Stimulated activated CD8-positive, alpha-beta memory T cell treated with anti-CD3 and anti-CD28 coated beads, Interleukin-15, amount 100 ng/mL, for 1 hour (primary cell): ENCODE measurements around the gene BCAS3.

Experiments
- DNase-seq: peaks from one replicate; pipeline ENCODE4 v3.0.0-alpha.2; 2020; ENCODE audit warnings: low read depth

The BCAS3 gene

DNA sequence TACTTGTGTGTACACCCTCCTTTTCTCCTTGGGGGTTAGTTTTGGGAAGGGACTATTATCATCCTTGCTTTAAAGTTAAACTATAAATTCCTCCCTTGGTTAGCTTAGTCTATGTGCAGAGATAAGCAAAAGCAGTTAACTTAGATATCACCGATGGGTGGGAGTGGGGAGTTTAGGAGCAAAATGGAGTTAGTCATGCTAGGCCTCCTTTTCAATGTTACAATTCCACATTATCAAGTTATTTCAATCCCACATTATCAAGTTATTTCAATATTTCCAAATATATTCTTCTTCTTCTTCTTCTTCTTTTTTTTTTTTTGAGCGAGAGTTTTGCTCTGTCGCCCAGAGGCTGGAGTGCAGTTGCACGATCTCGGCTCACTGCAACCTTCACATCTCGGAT lies 1.7 kb upstream of the BCAS3 start:
- DNase-seq, result no peak

DNA sequence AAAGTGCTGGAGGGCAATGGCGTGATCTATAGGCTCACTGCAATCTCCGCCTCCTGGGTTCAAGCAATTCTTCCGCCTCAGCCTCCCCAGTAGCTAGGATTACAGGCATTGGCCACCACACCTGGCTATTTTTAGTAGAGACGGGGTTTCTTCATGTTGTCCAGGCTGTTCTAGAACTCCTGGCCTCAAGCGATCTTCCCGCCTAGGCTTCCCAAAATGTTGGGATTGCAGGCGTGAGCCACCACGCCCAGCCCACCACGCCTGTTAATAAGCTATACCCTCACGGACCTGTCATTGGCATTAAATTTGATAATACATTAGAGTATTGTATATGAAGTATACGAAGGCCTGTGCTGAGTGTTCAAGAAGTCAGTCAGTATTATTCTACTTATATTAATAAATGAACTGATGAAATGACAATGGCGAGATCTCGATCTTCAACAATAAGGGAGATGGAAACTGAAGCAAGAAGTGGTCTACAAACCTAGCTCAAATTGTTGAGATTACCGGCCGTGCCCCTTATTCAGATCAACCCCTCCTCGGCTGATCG lies 818 bp upstream of the BCAS3 start:
- no peak for DNase-seq

DNA sequence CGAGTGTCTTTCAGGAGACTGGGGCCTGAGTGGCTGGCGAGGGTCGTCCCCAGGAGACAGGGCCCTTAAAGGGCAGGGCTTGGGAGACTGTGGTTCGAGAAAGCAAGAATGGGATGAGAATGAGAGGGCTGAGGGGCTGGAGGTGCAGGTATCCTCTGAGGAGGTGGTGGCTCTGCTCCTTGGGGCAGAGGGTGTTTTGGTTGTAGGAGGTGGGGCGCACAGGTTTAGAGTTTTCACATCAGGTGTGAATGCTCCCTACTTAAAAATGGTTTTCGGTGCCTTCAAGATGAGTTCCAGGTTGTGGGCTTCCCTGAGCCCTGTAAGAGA lies 430 bp downstream of the BCAS3 start:
- DNase-seq, result no peak

DNA sequence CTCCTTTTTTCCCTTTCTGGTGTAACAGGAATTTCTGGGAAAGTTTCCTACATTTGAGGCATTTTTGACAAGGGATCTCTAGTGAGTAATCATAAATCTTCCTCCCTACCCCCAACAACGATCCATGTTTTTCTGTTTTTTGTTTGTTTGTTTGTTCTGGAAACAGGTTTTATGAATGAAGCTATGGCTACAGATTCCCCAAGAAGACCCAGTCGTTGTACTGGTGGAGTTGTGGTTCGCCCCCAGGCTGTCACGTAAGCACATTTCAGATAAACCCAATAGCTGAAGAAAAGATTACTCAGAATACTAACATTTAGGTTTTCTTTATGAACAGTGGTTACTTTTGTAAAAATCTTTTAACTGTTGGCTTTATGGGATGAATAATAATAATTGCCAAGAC lies 1.6 kb downstream of the BCAS3 start:
- DNase-seq, result no peak

DNA sequence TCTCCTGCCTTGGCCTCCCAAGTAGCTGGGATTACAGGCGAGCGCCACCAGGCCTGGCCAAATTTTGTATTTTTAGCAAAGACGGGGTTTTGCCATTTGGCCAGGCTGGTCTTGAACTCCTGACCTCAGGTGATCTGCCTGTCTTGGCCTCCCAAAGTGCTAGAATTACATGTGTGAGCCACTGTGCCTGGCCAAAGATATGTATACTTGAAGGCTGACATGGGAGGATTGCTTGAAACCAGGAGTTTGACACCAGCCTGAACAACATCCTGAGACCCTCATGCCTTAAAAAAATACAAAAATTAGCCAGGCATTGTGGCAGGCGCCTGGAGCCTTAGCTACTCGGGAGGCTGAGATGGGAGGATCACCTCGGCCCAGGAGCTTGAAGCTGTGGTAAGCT lies 3.1 kb downstream of the BCAS3 start:
- no peak for DNase-seq

DNA sequence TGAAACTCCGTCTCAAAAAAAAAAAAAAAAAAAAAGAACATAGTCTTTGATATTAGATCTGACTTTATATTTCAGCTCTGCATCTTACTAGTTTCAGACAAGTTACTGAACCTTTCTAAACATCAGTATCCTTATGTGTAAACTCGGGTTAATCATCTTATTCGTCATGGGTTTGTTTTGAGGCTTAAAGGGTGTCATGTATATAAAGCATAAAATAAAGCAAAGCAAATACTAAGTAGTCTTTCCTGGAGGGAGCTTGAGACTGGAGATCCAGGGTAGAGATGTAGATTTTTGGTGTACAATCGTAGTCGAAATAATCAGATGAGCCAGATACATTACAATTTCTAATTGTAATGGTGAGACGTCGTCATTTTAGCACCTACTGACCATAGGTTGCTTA lies 7.8 kb downstream of the BCAS3 start:
- no peak for DNase-seq

DNA sequence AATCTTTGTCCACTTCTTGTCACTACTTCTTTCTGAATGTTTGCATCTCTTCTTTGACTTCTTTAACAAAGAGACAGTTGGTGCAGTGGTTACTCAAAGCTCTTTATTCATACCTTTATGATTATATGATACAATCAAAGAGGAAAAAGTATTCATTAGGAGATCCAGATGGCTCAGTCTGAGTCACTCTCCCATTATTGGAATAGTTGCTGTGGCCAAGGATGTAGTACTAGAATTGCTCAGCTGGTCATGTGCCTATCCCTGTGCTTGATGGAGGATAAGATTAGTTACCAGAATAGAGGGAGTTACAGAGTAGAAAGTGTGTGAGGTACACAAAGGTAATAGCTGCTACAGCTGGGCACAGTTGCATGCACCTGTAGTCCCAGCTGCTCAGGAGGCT lies 18.3 kb downstream of the BCAS3 start:
- DNase-seq, result no peak

DNA sequence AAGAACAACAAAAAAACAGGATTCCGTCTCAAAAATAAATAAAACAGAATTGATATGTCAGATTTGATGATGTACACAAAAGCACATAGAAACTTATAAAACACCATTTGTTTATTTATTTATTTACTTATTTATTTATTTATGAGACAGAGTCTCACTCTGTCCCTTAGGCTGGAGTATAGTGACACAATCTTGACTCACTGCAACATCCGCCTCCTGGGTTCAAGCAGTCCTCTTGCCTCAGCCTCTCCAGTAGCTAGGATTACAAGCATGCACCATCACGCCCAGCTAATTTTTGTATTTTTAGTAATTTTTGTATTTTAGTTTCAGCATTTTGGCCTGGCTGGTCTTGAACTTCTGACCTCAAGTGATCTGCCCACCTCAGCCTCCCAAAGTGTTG lies 21.4 kb downstream of the BCAS3 start:
- no peak for DNase-seq

DNA sequence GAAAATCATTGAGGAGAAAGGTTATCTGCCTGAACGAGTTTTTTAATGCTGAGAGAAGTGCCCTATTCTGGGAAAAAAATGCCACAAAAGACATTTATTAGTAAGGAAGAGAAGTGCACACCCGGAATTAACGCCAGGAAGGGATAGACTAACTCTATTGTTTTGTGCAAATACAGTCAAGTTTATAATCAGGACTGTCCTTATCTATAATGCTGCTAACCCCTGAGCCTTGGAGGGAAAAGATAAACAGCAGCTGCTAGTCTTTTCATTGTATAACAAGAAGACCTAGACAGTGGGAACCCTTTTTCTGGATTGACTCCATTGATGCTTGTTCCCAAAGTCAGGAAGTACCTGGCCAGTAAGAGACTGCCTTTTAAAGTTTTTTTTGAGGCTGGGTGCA lies 26.5 kb downstream of the BCAS3 start:
- DNase-seq, result no peak

DNA sequence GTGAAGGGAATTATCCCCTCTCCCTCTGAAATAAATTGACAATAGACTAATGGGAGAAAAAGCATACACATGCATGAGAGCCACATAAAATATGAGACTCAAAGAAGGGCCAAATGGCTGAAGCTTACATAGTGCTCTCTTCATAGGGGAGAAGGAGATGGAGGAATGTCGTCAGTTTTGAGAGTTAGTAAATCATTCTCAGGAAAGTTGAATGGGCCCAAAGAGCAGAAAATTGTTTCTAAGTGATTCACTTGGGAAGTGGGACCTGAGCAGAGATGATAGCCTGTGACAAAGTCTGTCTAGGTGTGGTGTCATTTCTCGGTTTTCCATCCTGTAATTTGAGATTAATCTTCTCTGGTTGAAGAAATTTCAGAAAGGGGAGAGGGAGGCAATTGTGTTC lies 35.0 kb downstream of the BCAS3 start:
- DNase-seq, result no peak

DNA sequence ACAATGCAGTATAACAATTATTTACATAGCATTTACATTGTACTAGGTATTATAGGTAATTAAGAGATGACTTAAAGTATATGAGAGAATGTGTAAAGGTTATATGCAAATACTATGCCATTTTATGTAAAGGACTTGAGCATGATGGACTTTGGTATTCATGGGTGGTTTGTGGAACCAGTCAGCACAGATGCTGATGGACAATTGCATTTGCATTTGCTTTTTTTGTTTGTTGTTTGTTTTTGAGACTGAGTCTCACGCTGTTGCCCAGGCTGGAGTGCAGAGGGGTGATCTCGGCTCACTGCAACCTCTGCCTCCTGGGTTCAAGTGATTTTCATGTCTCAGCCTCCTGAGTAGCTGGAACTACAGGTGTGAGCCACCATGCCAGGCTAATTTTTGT lies 36.0 kb downstream of the BCAS3 start:
- no peak for DNase-seq

DNA sequence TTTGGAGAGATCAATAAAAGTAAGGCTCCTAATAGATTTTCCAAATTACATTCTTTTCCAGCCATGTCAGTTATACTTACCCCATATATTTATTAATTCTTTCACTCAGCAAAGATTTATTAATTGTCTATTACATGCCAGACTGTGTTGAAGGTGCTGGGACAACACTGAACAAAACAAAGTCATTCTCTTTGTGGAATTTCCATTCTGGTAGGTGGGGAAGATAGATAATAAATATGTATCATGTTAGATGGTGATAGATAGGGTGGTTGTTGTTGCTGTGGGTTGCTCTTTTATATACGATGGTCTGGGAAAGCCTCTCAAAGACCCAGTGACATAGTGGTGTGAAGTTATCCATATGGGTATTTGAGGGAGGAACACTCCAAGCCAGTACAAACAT lies 39.1 kb downstream of the BCAS3 start:
- no peak for DNase-seq

DNA sequence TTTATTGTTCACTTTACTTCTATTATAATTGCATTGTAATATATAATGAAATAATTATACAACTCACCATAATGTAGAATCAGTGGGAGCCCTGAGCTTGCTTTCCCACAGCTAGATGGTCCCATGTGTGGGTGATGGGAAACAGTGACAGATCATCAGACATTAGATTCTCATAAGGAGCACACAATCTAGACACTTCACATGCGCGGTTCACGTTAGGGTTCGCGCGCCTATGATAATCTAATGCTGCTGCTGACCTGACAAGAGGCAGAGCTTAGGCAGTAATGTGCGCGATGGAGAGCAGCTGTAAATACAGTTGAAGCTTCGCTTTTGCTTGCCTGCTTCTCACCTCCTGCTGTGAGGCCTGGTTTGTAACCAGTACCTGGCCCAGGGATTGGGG lies 40.2 kb downstream of the BCAS3 start:
- DNase-seq, result no peak

DNA sequence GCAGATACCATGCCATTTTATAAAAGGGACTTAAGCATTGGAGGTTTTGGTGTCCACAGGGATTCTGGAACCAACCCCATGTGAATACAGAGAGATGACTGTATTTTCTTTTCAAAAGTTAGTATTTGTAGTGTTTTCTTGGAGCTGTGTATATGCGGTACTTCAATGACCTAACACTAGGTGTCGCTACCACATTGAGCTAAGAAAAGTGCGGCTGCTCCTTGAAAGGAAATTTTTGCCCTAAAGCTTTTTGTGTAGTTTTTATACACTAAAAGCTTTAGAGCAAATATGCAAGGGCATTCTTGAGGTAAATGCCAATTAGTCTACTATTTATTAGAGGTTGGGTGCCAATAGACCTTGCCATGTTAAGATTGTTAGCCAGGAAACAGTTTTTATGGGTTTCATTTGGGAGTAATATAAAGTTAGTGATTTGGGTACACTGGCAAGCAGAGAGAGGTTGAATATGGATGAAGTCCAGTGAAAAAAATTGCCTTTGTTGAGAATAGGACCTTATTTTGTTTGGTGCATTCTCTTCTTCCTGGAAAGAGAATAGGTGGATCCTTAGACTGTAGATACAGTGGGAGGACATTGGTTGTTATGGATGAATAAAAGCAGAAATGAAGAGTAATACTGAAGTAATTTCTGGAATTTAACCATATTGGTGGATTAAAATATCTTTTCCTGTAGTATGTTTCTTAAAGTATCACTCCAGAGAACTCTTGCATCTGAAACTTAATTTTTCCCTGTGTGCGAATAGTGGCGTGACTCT lies 43.3 kb downstream of the BCAS3 start:
- peak; percentile 2 for DNase-seq

DNA sequence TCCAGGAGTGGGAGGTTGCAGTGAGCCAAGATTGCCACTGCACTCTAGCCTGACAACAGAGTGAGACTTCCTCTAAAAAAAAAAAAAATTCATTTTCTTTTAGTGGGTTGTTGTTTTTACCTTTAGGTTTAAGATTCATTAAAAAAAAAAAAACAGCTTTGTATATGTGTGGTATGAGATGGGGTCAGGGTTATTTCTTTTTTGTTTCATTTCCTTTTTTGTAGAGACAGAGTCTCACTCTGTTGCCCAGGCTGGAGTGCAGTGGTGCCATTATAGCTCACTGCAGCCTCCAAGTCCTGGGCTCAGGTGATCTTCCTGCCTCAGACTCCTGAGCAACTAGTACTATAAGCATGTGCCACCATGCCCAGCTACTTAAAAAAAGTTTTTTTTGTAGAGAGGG lies 47.0 kb downstream of the BCAS3 start:
- DNase-seq, result no peak

DNA sequence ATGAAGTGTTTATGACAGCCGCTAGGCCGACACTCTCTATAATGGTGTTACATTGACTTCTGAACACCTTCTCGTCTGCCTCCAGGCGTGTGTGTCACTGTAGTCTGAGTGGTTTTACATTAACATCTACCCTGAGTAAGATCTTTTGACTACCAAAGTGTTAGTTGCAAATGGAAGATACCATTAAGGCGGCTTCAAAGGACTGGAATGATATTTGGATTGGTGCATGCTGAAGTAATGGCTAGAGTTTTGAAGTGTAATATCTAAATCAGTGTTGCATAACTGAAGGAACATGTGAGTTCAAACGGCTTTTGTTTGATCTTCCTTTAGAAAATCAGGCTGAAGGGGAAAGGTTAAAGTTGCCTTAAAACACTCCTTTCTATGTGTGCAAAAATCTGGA lies 52.2 kb downstream of the BCAS3 start:
- DNase-seq, result no peak

DNA sequence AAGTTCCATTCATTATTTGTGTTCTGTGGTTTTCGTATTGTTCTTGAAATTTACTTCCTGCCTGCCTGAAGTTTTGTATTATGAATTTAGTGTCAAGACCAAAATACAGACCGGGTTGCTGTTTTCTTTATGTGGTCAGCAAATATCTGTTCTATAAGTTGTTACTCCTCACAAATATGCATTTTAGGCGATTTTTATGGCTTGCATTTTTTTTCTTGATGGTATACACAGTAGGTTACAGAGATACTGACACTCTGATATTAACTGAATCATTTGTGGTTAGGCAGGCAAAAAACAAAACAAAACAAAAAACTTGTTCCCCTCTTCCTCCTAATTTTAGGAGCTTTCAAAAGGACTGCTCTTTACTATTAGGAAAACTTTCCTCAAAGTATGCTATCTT lies 52.6 kb downstream of the BCAS3 start:
- DNase-seq, result no peak

DNA sequence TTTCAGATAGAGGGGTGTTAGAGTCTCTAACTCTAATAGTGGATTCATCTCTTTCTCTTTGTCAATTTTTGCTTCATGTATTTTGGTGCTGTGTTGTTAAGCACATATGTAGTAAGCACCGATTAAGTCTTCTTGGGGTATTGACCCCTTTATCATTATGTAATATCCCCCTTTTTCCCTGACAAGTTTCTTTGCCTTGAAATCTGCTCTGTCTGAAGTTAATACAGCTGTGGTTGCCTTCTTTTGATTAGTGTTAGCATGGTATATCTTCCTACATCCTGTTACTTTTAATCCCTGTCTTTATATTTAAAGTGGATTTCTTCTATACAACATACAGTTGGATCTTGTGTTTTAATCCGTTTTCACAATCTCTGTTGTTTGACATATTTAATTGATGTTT lies 60.6 kb downstream of the BCAS3 start:
- DNase-seq, result no peak

DNA sequence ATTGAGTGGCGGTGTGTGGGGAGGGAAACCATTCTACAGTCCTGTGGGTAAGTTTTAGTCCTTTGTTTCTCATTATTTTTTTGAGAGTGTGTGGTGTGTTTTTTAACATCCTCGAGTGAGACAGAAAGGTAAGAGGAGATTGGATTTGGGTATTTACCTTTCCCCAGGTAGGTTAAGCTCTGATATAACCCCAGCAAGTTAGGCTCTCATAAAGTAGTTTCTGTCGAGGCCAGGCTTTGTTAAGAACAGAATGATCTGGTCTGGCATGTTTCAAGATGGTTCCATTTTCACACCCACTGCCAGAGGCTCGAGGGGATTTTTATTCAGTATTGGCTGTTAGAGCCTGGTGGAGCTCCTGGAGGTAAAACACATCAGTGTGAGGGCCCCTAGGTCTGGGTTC lies 62.9 kb downstream of the BCAS3 start:
- no peak for DNase-seq

DNA sequence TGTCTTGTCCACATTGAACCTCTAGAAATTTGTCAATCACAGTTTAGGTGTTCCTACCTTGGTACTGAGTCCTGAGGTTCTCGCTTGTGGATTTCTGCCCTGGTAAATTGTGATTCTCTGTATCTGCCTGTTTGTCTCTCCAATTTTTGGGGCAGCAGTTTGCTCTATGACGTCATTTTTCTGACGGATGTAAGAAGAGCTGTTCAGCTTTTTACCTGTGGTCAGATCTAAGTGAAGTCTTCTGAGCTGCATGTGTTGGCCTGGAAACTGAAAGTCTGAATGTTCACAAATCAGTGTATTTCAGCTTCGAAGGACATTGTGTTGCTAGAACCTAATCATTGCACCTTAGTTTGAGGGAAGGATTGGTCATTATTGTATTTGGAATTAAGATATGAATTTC lies 63.4 kb downstream of the BCAS3 start:
- DNase-seq, result no peak

DNA sequence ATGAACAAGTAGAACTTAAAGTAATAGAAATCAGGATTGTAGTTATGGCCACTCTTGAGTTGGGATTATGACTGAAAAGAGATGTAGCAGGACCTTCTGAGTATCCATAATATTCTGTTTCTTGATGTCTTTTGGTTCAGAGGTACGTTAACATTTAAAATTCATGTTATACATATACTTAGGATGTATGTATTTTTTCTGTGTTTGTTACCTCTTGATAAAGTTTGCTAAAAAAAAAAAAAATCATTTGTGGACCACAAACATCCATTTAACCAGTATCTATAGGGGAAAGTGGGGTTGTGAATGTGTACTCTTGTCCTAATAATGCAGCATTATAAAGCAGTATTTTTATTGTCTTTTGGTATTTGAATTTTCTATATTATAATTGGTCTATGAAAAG lies 65.6 kb downstream of the BCAS3 start:
- no peak for DNase-seq

DNA sequence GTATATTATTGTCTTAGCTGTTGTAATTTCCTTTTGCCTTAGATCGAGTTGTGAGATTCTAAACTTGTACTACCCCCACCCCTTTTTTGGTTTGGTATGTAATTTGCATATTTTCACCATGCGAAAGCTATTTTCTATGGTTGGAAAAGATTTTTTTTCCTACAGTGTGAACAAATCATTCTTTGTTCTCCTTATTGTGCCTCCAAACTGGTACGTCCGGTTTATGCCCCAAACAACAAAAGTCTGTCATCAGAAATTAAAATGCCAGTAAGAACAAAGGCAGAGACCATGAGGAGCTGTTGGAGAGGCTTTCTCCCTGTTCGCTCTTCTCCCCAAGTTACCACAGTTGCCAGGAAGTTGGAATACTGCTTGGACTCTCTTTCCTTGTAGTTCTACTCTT lies 66.1 kb downstream of the BCAS3 start:
- no peak for DNase-seq

DNA sequence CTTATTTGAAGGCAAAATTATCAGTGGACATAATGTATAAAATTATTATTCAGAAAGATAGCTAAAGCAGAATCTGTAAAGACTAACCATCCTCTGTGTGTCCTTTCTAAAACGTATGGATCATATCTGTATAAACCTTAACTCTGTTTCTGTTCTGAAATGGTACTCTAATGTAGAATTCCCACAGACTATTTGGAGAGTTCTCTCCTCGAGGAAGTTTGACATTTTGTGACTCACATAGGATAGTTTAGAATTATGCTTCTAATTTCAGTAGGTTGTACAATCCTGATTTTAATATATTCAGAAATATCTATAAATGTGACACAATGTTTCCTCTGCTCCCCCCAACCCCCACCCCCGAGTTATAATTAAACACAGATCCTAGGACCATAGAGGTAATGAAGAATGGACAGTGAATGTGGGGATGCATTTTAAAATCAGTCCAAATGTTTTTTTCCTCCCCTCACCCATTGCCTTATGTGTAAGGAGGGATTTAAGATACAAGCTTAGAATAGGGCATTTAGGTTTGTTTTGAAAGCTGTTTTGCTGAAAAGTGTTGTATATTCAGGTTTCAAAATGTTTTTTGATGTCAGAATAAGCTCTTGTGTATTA lies 66.8 kb downstream of the BCAS3 start:
- no peak for DNase-seq

DNA sequence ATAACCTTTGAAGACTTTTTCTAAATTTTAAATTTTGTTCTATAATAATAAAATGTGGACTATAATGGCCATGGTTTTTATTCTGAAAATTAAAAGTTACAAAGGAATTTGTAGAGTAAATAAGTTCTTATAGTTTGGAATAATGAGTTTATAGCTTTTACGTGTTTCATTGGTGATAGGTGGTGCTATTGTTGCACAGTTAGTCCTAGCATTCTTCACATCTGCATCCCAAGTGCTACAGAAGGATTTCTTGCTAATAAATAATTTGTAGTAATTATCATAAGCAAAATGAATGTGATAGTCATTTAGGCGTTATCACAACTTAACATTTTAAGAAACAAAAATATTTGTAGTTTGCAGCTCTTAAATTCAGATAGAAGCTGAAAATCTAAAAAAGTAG lies 67.9 kb downstream of the BCAS3 start:
- no peak for DNase-seq
